Measurements from ENCODE around the gene SNAPC3. TPM values are rescaled to one million over a fixed set of nuclear protein-coding genes. Genes with fewer than 3 reads are reported as not detected.

The SNAPC3 gene
- total and polyA plus RNA-seq, 2 donors from 2014 or later, result 16.3 to 27.2 TPM

- Histone ChIP-seq H3K9ac (ENCODE audit: low read length in 3 of 3) (no peak overlapping the region), H3K36me3 (ENCODE audit: control insufficient read depth in 2 of 3, insufficient read depth in 3 of 3, low read length in 3 of 3) (peaks cover 12 to 42% (median 26%) of the 10 kb centered on the region in 3 donors), H3K27ac (ENCODE audit: low read depth in 2 of 2, low read length in 2 of 2) (no peak overlapping the region), H3K4me3 (ENCODE audit: low read length in 3 of 3) (no peak overlapping the region), H3K4me1 (ENCODE audit: control insufficient read depth in 2 of 3, insufficient read depth in 2 of 3, low read depth in 1 of 3, low read length in 3 of 3) (no peaks in the 10 kb centered on the region), H3K9me3 (ENCODE audit: control insufficient read depth in 2 of 3, insufficient read depth in 1 of 3, low read length in 3 of 3) (no peaks in the 10 kb centered on the region), H3K27me3 (ENCODE audit: control insufficient read depth, insufficient read depth, low read length) (no peaks in the 10 kb centered on the region)
- TF ChIP-seq, protein P1, sequence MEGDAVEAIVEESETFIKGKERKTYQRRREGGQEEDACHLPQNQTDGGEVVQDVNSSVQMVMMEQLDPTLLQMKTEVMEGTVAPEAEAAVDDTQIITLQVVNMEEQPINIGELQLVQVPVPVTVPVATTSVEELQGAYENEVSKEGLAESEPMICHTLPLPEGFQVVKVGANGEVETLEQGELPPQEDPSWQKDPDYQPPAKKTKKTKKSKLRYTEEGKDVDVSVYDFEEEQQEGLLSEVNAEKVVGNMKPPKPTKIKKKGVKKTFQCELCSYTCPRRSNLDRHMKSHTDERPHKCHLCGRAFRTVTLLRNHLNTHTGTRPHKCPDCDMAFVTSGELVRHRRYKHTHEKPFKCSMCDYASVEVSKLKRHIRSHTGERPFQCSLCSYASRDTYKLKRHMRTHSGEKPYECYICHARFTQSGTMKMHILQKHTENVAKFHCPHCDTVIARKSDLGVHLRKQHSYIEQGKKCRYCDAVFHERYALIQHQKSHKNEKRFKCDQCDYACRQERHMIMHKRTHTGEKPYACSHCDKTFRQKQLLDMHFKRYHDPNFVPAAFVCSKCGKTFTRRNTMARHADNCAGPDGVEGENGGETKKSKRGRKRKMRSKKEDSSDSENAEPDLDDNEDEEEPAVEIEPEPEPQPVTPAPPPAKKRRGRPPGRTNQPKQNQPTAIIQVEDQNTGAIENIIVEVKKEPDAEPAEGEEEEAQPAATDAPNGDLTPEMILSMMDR (IDR thresholded peaks at IDR 0.05; ENCODE audit: borderline replicate concordance, extremely low read depth, insufficient read depth), result no peak
- intact Hi-C loops (cut with DNase I), result no loop called here
- FAIRE-seq (no peak), DNase-seq (no peak)
These were observed 21.5 kb downstream of the SNAPC3 start for GRCh38 chr9:15444141-15444540.

GRCh38 chr9:15453956-15454355 lies 31.3 kb downstream of the SNAPC3 start:
- TF ChIP-seq, protein P1 (IDR thresholded peaks at IDR 0.05; ENCODE audit: borderline replicate concordance, extremely low read depth, insufficient read depth), result no peak
- H3K9me3 ChIP-seq (ENCODE audit: control insufficient read depth in 2 of 3, insufficient read depth in 1 of 3, low read length in 3 of 3), result no peaks in the 10 kb centered on the region
- H3K36me3 ChIP-seq (ENCODE audit: control insufficient read depth in 2 of 3, insufficient read depth in 3 of 3, low read length in 3 of 3), result peaks cover 5 to 17% (median 11%) of the 10 kb centered on the region in 3 donors
- no peak for DNase-seq
- intact Hi-C loops (cut with DNase I), result no loop called here
- FAIRE-seq, result no peak
- no peak overlapping the region for H3K9ac ChIP-seq (ENCODE audit: low read length in 3 of 3)
- no peaks in the 10 kb centered on the region for H3K27me3 ChIP-seq (ENCODE audit: control insufficient read depth, insufficient read depth, low read length)
- H3K27ac ChIP-seq (ENCODE audit: low read depth in 2 of 2, low read length in 2 of 2), result no peak overlapping the region
- no peaks in the 10 kb centered on the region for H3K4me1 ChIP-seq (ENCODE audit: control insufficient read depth in 2 of 3, insufficient read depth in 2 of 3, low read depth in 1 of 3, low read length in 3 of 3)
- H3K4me3 ChIP-seq (ENCODE audit: low read length in 3 of 3), result no peak overlapping the region

- no peak overlapping the region for H3K4me3 ChIP-seq (ENCODE audit: low read length in 3 of 3)
- FAIRE-seq (no peak), DNase-seq (no peak)
- no peaks in the 10 kb centered on the region for H3K27me3 ChIP-seq (ENCODE audit: control insufficient read depth, insufficient read depth, low read length)
- no peak overlapping the region for H3K9ac ChIP-seq (ENCODE audit: low read length in 3 of 3)
- TF ChIP-seq, protein P1 (IDR thresholded peaks at IDR 0.05; ENCODE audit: borderline replicate concordance, extremely low read depth, insufficient read depth), result no peak
- no peaks in the 10 kb centered on the region for H3K4me1 ChIP-seq (ENCODE audit: control insufficient read depth in 2 of 3, insufficient read depth in 2 of 3, low read depth in 1 of 3, low read length in 3 of 3)
- no peak overlapping the region for H3K27ac ChIP-seq (ENCODE audit: low read depth in 2 of 2, low read length in 2 of 2)
- intact Hi-C loops (cut with DNase I), result no loop called here
- no peaks in the 10 kb centered on the region for H3K9me3 ChIP-seq (ENCODE audit: control insufficient read depth in 2 of 3, insufficient read depth in 1 of 3, low read length in 3 of 3)
- H3K36me3 ChIP-seq (ENCODE audit: control insufficient read depth in 2 of 3, insufficient read depth in 3 of 3, low read length in 3 of 3), result peaks cover 11 to 24% (median 18%) of the 10 kb centered on the region in 3 donors
These were observed 38.4 kb downstream of the SNAPC3 start for GRCh38 chr9:15461056-15461455.

DNA sequence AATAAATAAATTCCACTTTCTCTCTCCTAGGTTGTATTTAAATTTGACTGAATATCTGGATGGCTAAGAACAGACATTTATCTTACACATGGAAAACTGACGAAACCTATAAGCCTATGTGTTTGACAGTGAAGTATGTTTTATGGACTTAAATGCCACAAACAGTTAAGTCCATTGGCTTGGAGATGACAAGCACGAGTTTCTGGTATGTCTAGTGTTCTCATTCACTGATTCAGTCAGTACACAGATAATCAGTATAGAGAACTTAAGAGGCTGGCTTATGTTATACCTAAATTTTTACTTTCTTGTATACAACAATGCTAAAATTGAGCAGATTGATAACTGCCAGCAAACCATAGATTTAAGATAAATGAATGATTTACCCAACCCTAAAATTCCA lies 38.9 kb downstream of the SNAPC3 start:
- Histone ChIP-seq H3K4me1 (ENCODE audit: control insufficient read depth in 2 of 3, insufficient read depth in 2 of 3, low read depth in 1 of 3, low read length in 3 of 3) (no peaks in the 10 kb centered on the region), H3K9ac (ENCODE audit: low read length in 3 of 3) (no peak overlapping the region), H3K27ac (ENCODE audit: low read depth in 2 of 2, low read length in 2 of 2) (no peak overlapping the region), H3K4me3 (ENCODE audit: low read length in 3 of 3) (no peak overlapping the region), H3K9me3 (ENCODE audit: control insufficient read depth in 2 of 3, insufficient read depth in 1 of 3, low read length in 3 of 3) (no peaks in the 10 kb centered on the region), H3K27me3 (ENCODE audit: control insufficient read depth, insufficient read depth, low read length) (no peaks in the 10 kb centered on the region), H3K36me3 (ENCODE audit: control insufficient read depth in 2 of 3, insufficient read depth in 3 of 3, low read length in 3 of 3) (peaks cover 10 to 29% (median 19%) of the 10 kb centered on the region in 3 donors)
- TF ChIP-seq, protein P1 (IDR thresholded peaks at IDR 0.05; ENCODE audit: borderline replicate concordance, extremely low read depth, insufficient read depth), result no peak
- DNase-seq (no peak), FAIRE-seq (no peak)
- intact Hi-C loops (cut with DNase I), result no loop called here

All from kidney (tissue), 14 donors.